A673 (cell line): ENCODE data around the gene NUDT3. TPM values are rescaled to one million over a fixed set of nuclear protein-coding genes. Genes with fewer than 3 reads are reported as not detected.

Experiments used
- BruUV-seq: library from RNA; stranded (reverse); fragments of 400-500 nt; replicated peaks from 2 replicates; lab custom pipeline; 2021; lab: Mats Ljungman, UMichigan
- CTCF ChIA-PET: fragments of 300-600 bp; sonication (Branson Sonifier 250); formaldehyde crosslinking; loops from one replicate; lab custom pipeline; 2022; ENCODE audit warnings: antibody characterized with exemption; lab: Charles Lee
- POLR2A ChIA-PET: fragments of 300-600 bp; sonication (Branson Sonifier 250); formaldehyde crosslinking; loops from one replicate; lab custom pipeline; 2022; ENCODE audit warnings: antibody characterized with exemption; ENCODE audit not compliant: low non-redundant PET; lab: Charles Lee
- DNase-seq: peaks from one replicate; pipeline ENCODE4 v3.0.0-alpha.2; 2015; ENCODE audit warnings: low spot score
- H3K27ac ChIP-seq: fragments of 200-600 bp; sonication (generic); 2 replicates; pipeline ENCODE4 v1.5.1; 2016; ENCODE audit warnings: mixed run types, low read depth, mild to moderate bottlenecking, mixed read lengths, antibody characterized with exemption, low read length; ENCODE audit not compliant: poor library complexity, severe bottlenecking
- H3K27me3 ChIP-seq: fragments of 200-600 bp; sonication (generic); replicated peaks from 2 replicates; pipeline ENCODE4 v1.6.1; 2017; ENCODE audit warnings: mixed run types, low read depth, mild to moderate bottlenecking, mixed read lengths, antibody characterized with exemption, low read length; ENCODE audit not compliant: insufficient read depth, poor library complexity
- H3K36me3 ChIP-seq: fragments of 200-600 bp; sonication (generic); 2 replicates; pipeline ENCODE4 v1.6.1; 2016; ENCODE audit warnings: mixed run types, mild to moderate bottlenecking, mixed read lengths, antibody characterized with exemption, low read length; ENCODE audit not compliant: insufficient read depth, poor library complexity, severe bottlenecking
- H3K4me1 ChIP-seq: fragments of 200-600 bp; sonication (generic); 2 replicates; pipeline ENCODE4 v1.6.1; 2017; ENCODE audit warnings: mixed run types, mild to moderate bottlenecking, mixed read lengths, antibody characterized with exemption, low read length; ENCODE audit not compliant: insufficient read depth, poor library complexity, severe bottlenecking
- H3K4me3 ChIP-seq: fragments of 200-600 bp; sonication (generic); 2 replicates; pipeline ENCODE4 v1.5.1; 2016; ENCODE audit warnings: low read depth, mixed run types, mild to moderate bottlenecking, mixed read lengths, low read length; ENCODE audit not compliant: poor library complexity, severe bottlenecking
- H3K9me3 ChIP-seq: fragments of 200-600 bp; sonication (generic); 2 replicates; pipeline ENCODE4 v1.6.1; 2016; ENCODE audit warnings: mixed run types, low read depth, mild to moderate bottlenecking, mixed read lengths, antibody characterized with exemption, low read length; ENCODE audit not compliant: poor library complexity, severe bottlenecking
- CTCF ChIP-seq: fragments of 300-800, 200-600 bp; sonication (generic); conservative IDR thresholded peaks from 2 replicates; pipeline ENCODE4 v1.5.1; 2017; ENCODE audit warnings: low read depth, mild to moderate bottlenecking, antibody characterized with exemption, low read length, moderate library complexity, mixed read lengths
- EZH2 ChIP-seq: fragments of 200-600 bp; sonication (generic); IDR thresholded peaks from 2 replicates; pipeline ENCODE4 v1.6.1; 2017; ENCODE audit warnings: borderline replicate concordance, low read depth, mild to moderate bottlenecking, mixed read lengths, antibody characterized with exemption, low read length; ENCODE audit not compliant: poor library complexity, severe bottlenecking
- intact Hi-C: fragments of 100-400 bp; cut with micrococcal nuclease; formaldehyde crosslinking; loops from one replicate; pipeline ENCODE4 v1.10.0; 2022; ENCODE audit not compliant: unreplicated experiment
- total RNA-seq: library from RNA; stranded (reverse); gene quantifications from 2 replicates; pipeline ENCODE4 v1.2.3, GENCODE V29; 2021

The NUDT3 gene
- total RNA-seq, 1 experiment from 2014 or later, result 34.1 TPM

DNA sequence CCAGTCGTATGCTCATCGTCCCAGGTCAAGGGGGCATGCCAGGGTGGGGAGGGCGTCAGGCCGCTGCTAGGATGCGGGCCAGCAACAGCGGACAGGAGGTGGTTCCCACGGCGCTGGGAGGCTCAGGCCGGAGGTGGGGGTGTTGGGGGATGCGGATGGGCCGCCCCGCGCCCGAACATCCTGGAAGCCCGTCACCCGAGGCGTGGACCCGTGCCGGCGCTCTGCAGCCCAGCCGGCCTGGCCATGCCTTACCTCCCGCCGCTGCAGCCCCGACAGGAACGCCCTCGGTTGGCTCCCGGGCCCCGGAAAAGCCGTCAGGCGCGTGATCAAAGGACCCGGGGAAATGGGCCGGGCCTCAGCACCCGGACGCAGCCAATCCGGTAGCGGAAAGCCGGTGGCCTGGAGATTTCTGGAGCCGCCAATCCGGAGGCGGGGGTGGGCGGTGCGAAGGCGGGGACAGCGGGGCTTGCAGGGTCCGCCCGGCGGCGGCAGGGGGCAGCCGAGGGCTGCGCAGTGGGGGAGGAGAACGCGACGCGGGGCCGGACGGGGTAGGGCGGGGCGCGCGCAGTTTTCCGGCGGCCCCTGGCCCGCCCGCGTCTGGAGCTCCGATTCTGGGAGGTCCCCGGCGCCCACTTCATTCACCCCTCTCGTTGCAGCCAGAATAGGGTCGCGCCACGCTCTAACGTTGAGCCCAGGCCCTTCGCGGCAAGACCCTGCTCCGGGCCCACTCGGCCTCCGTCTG, 143.6 kb downstream of the NUDT3 start, which contains the start of gene SMIM29:
TSS of gene SMIM29 (minus strand) at position 280 of the 742 bp plus-strand sequence. CDS start 1,215 bp downstream, outside the sequence.
- no peaks in the 10 kb centered on the region for H3K9me3 ChIP-seq
- ChIA-PET POLR2A (no interaction called here), CTCF (interaction anchor here (0.6 to 1.9 kb wide), 7 partner anchors 12 to 360 kb away, joined by 3 to 34 read pairs (median 5); partner anchors contain the start of genes HMGA1 and NUDT3)
- no peaks in the 10 kb centered on the region for H3K27me3 ChIP-seq
- peak within 1 kb of the TSS; percentile 81 for H3K4me3 ChIP-seq
- H3K4me1 ChIP-seq, result peaks cover 19% of the 10 kb centered on the region
- peaks cover 3% of the 10 kb centered on the region for H3K36me3 ChIP-seq
- intact Hi-C loops, result loop anchor here (1.0 to 5.0 kb wide), 2 partner anchors 166 to 358 kb away; no protein-coding TSS in a partner anchor
- peak within 1 kb of the TSS; percentile 72 for H3K27ac ChIP-seq
- BruUV-seq, result no TSS peak
- TF ChIP-seq CTCF (peak; percentile 89), EZH2 (no peak)
- DNase-seq, result peak; percentile 96

- intact Hi-C loops, result loop anchor here (5.0 kb wide), 1 partner anchor 359 kb away; no protein-coding TSS in a partner anchor
- TSS peak; percentile 69 for BruUV-seq
Observed at GRCh38 chr6:34248198-34248726, 144.2 kb downstream of the NUDT3 start.

More at GRCh38 chr6:34248198-34248726, 144.2 kb downstream of the NUDT3 start:
- Histone ChIP-seq H3K4me1 (peaks cover 20% of the 10 kb centered on the region), H3K9me3 (no peaks in the 10 kb centered on the region), H3K36me3 (peaks cover 3% of the 10 kb centered on the region), H3K4me3 (peak overlapping the region; percentile 81), H3K27me3 (no peaks in the 10 kb centered on the region), H3K27ac (peak overlapping the region; percentile 72)
- POLR2A ChIA-PET, result no interaction called here
- DNase-seq, result no peak
- TF ChIP-seq CTCF (no peak), EZH2 (no peak)
- CTCF ChIA-PET, result interaction anchor here (0.6 to 1.9 kb wide), 3 partner anchors 52 to 172 kb away, joined by 3 to 34 read pairs (median 5); no protein-coding TSS in a partner anchor
